K562 (cell line): ENCODE data around the gene MICAL2. TPM values are rescaled to one million over a fixed set of nuclear protein-coding genes. Genes with fewer than 3 reads are reported as not detected.

ENCODE experiments used
- ATAC-seq: fragments of 200-7000 bp; cut with Tn5 transposase; 3 replicates; pipeline ENCODE4 v1.9.1; 2020; ENCODE audit warnings: moderate library complexity
- BruUV-seq: library from RNA; stranded (reverse); fragments of 400-500 nt; replicated peaks from 2 replicates; lab custom pipeline; 2021; lab: Mats Ljungman, UMichigan
- CTCF ChIA-PET: fragments of 300-600 bp; formaldehyde crosslinking; extraction: SDS; loops from one replicate; lab custom pipeline; 2021; ENCODE audit warnings: low intra/inter-chr PET ratio; lab: Yijun Ruan, JAX
- POLR2A ChIA-PET: fragments of 300-600, 350-650 bp; sonication (Branson Sonifier 250); formaldehyde crosslinking; extraction: SDS; loops from one replicate; lab custom pipeline; 2021; ENCODE audit warnings: antibody characterized with exemption, inconsistent platforms; lab: Yijun Ruan, JAX
- DNase-seq, 4 experiments: peaks; one replicate each; pipeline versions ENCODE4 v3.0.0 to v3.0.0-alpha.2; 2011 to 2018; ENCODE audit warnings: low spot score in 3 of 4, mixed read lengths in 3 of 4; ENCODE audit errors: extremely low read depth in 1 of 4
- FAIRE-seq: peaks from 2 replicates; lab custom pipeline; 2011; peaks lifted over from hg19 to GRCh38; lab: Jason Lieb, UNC
- H2AFZ ChIP-seq: 2 replicates; pipeline ENCODE4 v1.6.0; 2011; ENCODE audit warnings: low read depth, low read length, control low read depth, inconsistent platforms
- H3K27ac ChIP-seq: fragments of 200-600 bp; 3 replicates; pipeline ENCODE4 v1.8.0; 2011; ENCODE audit warnings: low read depth, mild to moderate bottlenecking, control low read depth, inconsistent platforms, low read length, moderate library complexity, mixed read lengths; ENCODE audit errors: extremely low read depth
- H3K27me3 ChIP-seq, 2 experiments: fragments of 300-600 bp in 1 of 2; 2 replicates in 1 of 2; 3 replicates in 1 of 2; pipeline versions ENCODE4 v1.6.0 to v1.8.0; 2011; ENCODE audit warnings: inconsistent platforms in 2 of 2, low read length in 2 of 2, mild to moderate bottlenecking in 1 of 2, mixed read lengths in 1 of 2, moderate library complexity in 1 of 2; ENCODE audit not compliant: control insufficient read depth in 2 of 2, insufficient read depth in 2 of 2
- H3K36me3 ChIP-seq: fragments of 300-600 bp; 3 replicates; pipeline ENCODE4 v1.8.0; 2011; ENCODE audit warnings: mild to moderate bottlenecking, low read length, inconsistent platforms; ENCODE audit not compliant: control insufficient read depth, insufficient read depth
- H3K4me1 ChIP-seq, 2 experiments: fragments of 200-600 bp in 1 of 2; replicated peaks in 1 of 2; 2 replicates in 1 of 2; 3 replicates in 1 of 2; pipeline versions ENCODE4 v1.5.1 to v1.8.0; 2011; ENCODE audit warnings: inconsistent platforms in 2 of 2, low read length in 2 of 2, mild to moderate bottlenecking in 1 of 2, mixed read lengths in 1 of 2, moderate library complexity in 1 of 2; ENCODE audit not compliant: control insufficient read depth in 2 of 2, insufficient read depth in 2 of 2
- H3K4me2 ChIP-seq: 2 replicates; pipeline ENCODE4 v1.6.1; 2011; ENCODE audit warnings: low read length, control low read depth, inconsistent platforms, mixed read lengths; ENCODE audit not compliant: insufficient read depth
- H3K4me3 ChIP-seq: fragments of 200-600 bp; sonication (generic), shearing (Covaris generic); 2 replicates; pipeline ENCODE4 v1.5.1; 2016; ENCODE audit warnings: control low read depth, inconsistent platforms
- H3K79me2 ChIP-seq: fragments of 200-600 bp; 3 replicates; pipeline ENCODE4 v1.8.0; 2011; ENCODE audit warnings: low read length, inconsistent platforms; ENCODE audit not compliant: control insufficient read depth, insufficient read depth
- H3K9ac ChIP-seq, 2 experiments: 2 replicates each; pipeline versions ENCODE4 v1.6.0 to v1.6.1; 2011; ENCODE audit warnings: low read depth in 2 of 2, low read length in 2 of 2, control low read depth in 1 of 2, inconsistent platforms in 1 of 2, mild to moderate bottlenecking in 1 of 2, mixed read lengths in 1 of 2; ENCODE audit not compliant: insufficient read depth in 1 of 2
- H3K9me1 ChIP-seq: one replicate; pipeline ENCODE4 v1.6.0; 2011; ENCODE audit warnings: inconsistent platforms, mild to moderate bottlenecking, low read length, moderate library complexity; ENCODE audit not compliant: control insufficient read depth, insufficient read depth
- H3K9me3 ChIP-seq: replicated peaks from 2 replicates; pipeline ENCODE4 v1.5.1; 2011; ENCODE audit warnings: low read depth, low read length, inconsistent platforms; ENCODE audit not compliant: control insufficient read depth, insufficient read depth
- H4K20me1 ChIP-seq: replicated peaks from 2 replicates; pipeline ENCODE4 v1.6.1; 2011; ENCODE audit warnings: low read length, inconsistent platforms, mixed read lengths; ENCODE audit not compliant: control insufficient read depth, insufficient read depth
- ATF3 ChIP-seq, 2 experiments: fragments of 450-650 bp in 1 of 2; sonication (generic) in 1 of 2; formaldehyde crosslinking in 1 of 2; IDR thresholded peaks in 1 of 2; conservative IDR thresholded peaks in 1 of 2; 2 replicates each; pipeline versions ENCODE4 v1.6.1 to v1.8.1; 2016 to 2023; ENCODE audit warnings: mild to moderate bottlenecking in 2 of 2, moderate library complexity in 2 of 2, inconsistent platforms in 1 of 2, missing genetic modification reagents in 1 of 2
- CHAMP1 ChIP-seq: fragments of 450-650 bp; IDR thresholded peaks from 2 replicates; pipeline ENCODE4 v1.6.1; 2016; ENCODE audit warnings: mild to moderate bottlenecking
- HDAC2 ChIP-seq: fragments of 450-650 bp; IDR thresholded peaks from 2 replicates; pipeline ENCODE4 v1.6.1; 2016; ENCODE audit warnings: mild to moderate bottlenecking
- POLR2H ChIP-seq: IDR thresholded peaks from 2 replicates; pipeline ENCODE4 v1.6.1; 2016; ENCODE audit warnings: missing genetic modification characterization, low read depth, mild to moderate bottlenecking, control low read depth, missing compliant biosample characterization, moderate library complexity
- RCOR1 ChIP-seq, 2 experiments: IDR thresholded peaks; 2 replicates each; pipeline ENCODE4 v1.6.1; 2012; ENCODE audit warnings: low read depth in 2 of 2, low read length in 2 of 2, borderline replicate concordance in 1 of 2, improper control_type of control experiment in 1 of 2
- TCF3 ChIP-seq: sonication (generic); formaldehyde crosslinking; IDR thresholded peaks from 2 replicates; pipeline ENCODE4 v1.4.0; 2020; ENCODE audit warnings: mild to moderate bottlenecking, missing genetic modification reagents
- XRCC3 ChIP-seq: fragments of 450-650 bp; IDR thresholded peaks from 2 replicates; pipeline ENCODE4 v1.6.1; 2017; ENCODE audit warnings: mild to moderate bottlenecking, moderate library complexity
- ZBTB8A ChIP-seq: fragments of 450-650 bp; IDR thresholded peaks from 2 replicates; pipeline ENCODE4 v1.6.1; 2018; ENCODE audit warnings: mild to moderate bottlenecking, moderate library complexity; ENCODE audit not compliant: partially characterized antibody
- WGBS: fragments of 100-300 bp; shearing (Covaris generic); methylation state at CpG from one replicate; pipeline ENCODE4 v1.1.6; 2016; ENCODE audit warnings: low coverage, mixed read lengths; ENCODE audit not compliant: insufficient coverage; ENCODE audit errors: missing lambda C conversion rate; 5-methylcytosine and 5-hydroxymethylcytosine counted together
- in situ Hi-C: fragments of 300-500 bp; cut with MboI; formaldehyde crosslinking; loops from 4 replicates; pipeline ENCODE4 v1.15.0; 2018; ENCODE audit warnings: inconsistent platforms, mixed read lengths
- intact Hi-C: fragments of 100-400 bp; cut with micrococcal nuclease; formaldehyde crosslinking; loops from 2 replicates; pipeline ENCODE4 v1.14.2; 2022
- polyA plus RNA-seq, 8 experiments: library from polyadenylated mRNA; depleted of rRNA in 4 of 8; stranded (reverse) in 5 of 8; unstranded in 3 of 8; fragments of >200 nt; fragmentation: Nextera tagmentation in 2 of 8; fragmentation: Illumina TruSeq in 1 of 8; extraction: Ambion mirVana in 2 of 8; extraction: Trizol in 1 of 8; gene quantifications; 2 replicates each; pipeline versions ENCODE4 v1.2.1 to v1.2.3, GENCODE V29; 2011 to 2014; ENCODE audit warnings: inconsistent platforms in 1 of 8, missing spikeins in 1 of 8
- total RNA-seq, 7 experiments: library from RNA; depleted of rRNA in 6 of 7; stranded (reverse); fragments of >200 nt in 6 of 7; fragmentation: Illumina TruSeq in 2 of 7; extraction: Trizol in 2 of 7; gene quantifications; 2 replicates each; pipeline versions ENCODE4 v1.2.1 to v1.2.3, GENCODE V29; 2011 to 2021; ENCODE audit warnings: low replicate concordance in 1 of 7
- TF ChIP-seq, protein P1 (sequence below): fragments of 450-650 bp; formaldehyde crosslinking; IDR thresholded peaks from 2 replicates; pipeline ENCODE4 v1.4.0; 2020; ENCODE audit warnings: mild to moderate bottlenecking
- TF ChIP-seq, protein P2 (sequence below): fragments of 200-800 bp; sonication (Bioruptor generic); IDR thresholded peaks from 2 replicates; pipeline ENCODE4 v1.6.1; 2016; ENCODE audit warnings: missing genetic modification characterization, missing compliant biosample characterization

MICAL2 gene
- total and polyA plus RNA-seq, 9 of the 15 experiments (the other 6 are each of a cell fraction or from before 2014, with no cell fraction given), result 4.7 to 64.2 (median 33.6) TPM

GRCh38 chr11:12188548-12189317 lies 78.3 kb downstream of the MICAL2 start:
- DNase-seq (no peak), ATAC-seq (no peak), FAIRE-seq (no peak)
- H3K27ac ChIP-seq, result no peak overlapping the region
- no peaks in the 10 kb centered on the region for H3K27me3 ChIP-seq
- POLR2A ChIA-PET, result interaction anchor here (0.6 to 1.8 kb wide), 2 partner anchors 11 to 19 kb away, joined by 3 to 7 read pairs; no protein-coding TSS in a partner anchor
- H3K9me3 ChIP-seq, result no peaks in the 10 kb centered on the region
- peaks cover 28 to 29% of the 10 kb centered on the region in 2 experiments; a peak in 4 of 5 replicates for H3K4me1 ChIP-seq
- no peaks in the 10 kb centered on the region for H3K9me1 ChIP-seq
- WGBS, result 87% methylated on average over 3 of the region's 3 CpGs
- intact Hi-C loops, result no loop called here
- peaks cover 5% of the 10 kb centered on the region for H3K36me3 ChIP-seq
- H3K79me2 ChIP-seq, result peaks cover 9% of the 10 kb centered on the region; the same call in 2 of the 3 replicates
- CTCF ChIA-PET, result no interaction called here
- in situ Hi-C loops, result no loop called here
- no peak overlapping the region for H3K4me2 ChIP-seq
- H3K4me3 ChIP-seq, result no peak overlapping the region
- BruUV-seq, result no TSS peak
- H4K20me1 ChIP-seq, result no peaks in the 10 kb centered on the region
- no peak overlapping the region for H2AFZ ChIP-seq
- H3K9ac ChIP-seq, result no peak overlapping the region
- TF ChIP-seq XRCC3, result no peak
- no peak for TF ChIP-seq TCF3
- peak in 1 of 2 experiments; percentile 56; a peak in 2 of 4 replicates for TF ChIP-seq RCOR1 (IDR thresholded peaks at IDR 0.05; ENCODE audit: borderline replicate concordance in 1 of 2, low read depth in 2 of 2, low read length in 2 of 2)
- TF ChIP-seq POLR2H (tag), result no peak
- TF ChIP-seq, protein P1, sequence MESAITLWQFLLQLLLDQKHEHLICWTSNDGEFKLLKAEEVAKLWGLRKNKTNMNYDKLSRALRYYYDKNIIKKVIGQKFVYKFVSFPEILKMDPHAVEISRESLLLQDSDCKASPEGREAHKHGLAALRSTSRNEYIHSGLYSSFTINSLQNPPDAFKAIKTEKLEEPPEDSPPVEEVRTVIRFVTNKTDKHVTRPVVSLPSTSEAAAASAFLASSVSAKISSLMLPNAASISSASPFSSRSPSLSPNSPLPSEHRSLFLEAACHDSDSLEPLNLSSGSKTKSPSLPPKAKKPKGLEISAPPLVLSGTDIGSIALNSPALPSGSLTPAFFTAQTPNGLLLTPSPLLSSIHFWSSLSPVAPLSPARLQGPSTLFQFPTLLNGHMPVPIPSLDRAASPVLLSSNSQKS, result no peak
- TF ChIP-seq CHAMP1, result no peak
- TF ChIP-seq ATF3 (IDR thresholded peaks at IDR 0.05), result no peak
- no peak for TF ChIP-seq ATF3 (CRISPR knock-in tag; conservative IDR thresholded peaks at IDR 0.05)
- TF ChIP-seq HDAC2, result peak; percentile 65; the same call in 1 of the 2 replicates
- TF ChIP-seq ZBTB8A, result no peak
- TF ChIP-seq, protein P2, sequence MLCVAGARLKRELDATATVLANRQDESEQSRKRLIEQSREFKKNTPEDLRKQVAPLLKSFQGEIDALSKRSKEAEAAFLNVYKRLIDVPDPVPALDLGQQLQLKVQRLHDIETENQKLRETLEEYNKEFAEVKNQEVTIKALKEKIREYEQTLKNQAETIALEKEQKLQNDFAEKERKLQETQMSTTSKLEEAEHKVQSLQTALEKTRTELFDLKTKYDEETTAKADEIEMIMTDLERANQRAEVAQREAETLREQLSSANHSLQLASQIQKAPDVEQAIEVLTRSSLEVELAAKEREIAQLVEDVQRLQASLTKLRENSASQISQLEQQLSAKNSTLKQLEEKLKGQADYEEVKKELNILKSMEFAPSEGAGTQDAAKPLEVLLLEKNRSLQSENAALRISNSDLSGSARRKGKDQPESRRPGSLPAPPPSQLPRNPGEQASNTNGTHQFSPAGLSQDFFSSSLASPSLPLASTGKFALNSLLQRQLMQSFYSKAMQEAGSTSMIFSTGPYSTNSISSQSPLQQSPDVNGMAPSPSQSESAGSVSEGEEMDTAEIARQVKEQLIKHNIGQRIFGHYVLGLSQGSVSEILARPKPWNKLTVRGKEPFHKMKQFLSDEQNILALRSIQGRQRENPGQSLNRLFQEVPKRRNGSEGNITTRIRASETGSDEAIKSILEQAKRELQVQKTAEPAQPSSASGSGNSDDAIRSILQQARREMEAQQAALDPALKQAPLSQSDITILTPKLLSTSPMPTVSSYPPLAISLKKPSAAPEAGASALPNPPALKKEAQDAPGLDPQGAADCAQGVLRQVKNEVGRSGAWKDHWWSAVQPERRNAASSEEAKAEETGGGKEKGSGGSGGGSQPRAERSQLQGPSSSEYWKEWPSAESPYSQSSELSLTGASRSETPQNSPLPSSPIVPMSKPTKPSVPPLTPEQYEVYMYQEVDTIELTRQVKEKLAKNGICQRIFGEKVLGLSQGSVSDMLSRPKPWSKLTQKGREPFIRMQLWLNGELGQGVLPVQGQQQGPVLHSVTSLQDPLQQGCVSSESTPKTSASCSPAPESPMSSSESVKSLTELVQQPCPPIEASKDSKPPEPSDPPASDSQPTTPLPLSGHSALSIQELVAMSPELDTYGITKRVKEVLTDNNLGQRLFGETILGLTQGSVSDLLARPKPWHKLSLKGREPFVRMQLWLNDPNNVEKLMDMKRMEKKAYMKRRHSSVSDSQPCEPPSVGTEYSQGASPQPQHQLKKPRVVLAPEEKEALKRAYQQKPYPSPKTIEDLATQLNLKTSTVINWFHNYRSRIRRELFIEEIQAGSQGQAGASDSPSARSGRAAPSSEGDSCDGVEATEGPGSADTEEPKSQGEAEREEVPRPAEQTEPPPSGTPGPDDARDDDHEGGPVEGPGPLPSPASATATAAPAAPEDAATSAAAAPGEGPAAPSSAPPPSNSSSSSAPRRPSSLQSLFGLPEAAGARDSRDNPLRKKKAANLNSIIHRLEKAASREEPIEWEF (CRISPR knock-in tag), result no peak
